Esophagus (tissue), 2 donors: ENCODE data around the gene TMEM107. TPM values are rescaled to one million over a fixed set of nuclear protein-coding genes. Genes with fewer than 3 reads are reported as not detected.
A peak's percentile ranks its signal among the peaks of the same experiment; 100 is the strongest.
"Not testable (repeated sequence)": the region's sequence is repeated elsewhere in the genome, so short reads cannot be mapped to it uniquely, and the experiment has no call there.

Source experiments
- H3K27ac ChIP-seq, 2 donors: one replicate each; pipeline ENCODE4 v1.5.1; 2013; ENCODE audit warnings: low read depth in 2 of 2, mild to moderate bottlenecking in 2 of 2, inconsistent platforms in 1 of 2, low read length in 1 of 2, moderate library complexity in 1 of 2
- H3K27me3 ChIP-seq, 2 donors: one replicate each; pipeline ENCODE4 v1.6.1; 2013; ENCODE audit warnings: low read length in 2 of 2, control low read depth in 1 of 2, mild to moderate bottlenecking in 1 of 2; ENCODE audit not compliant: insufficient read depth in 2 of 2, control insufficient read depth in 1 of 2
- H3K36me3 ChIP-seq, 2 donors: one replicate each; pipeline ENCODE4 v1.6.1; 2013; ENCODE audit warnings: low read length in 1 of 2; ENCODE audit not compliant: control insufficient read depth in 2 of 2, insufficient read depth in 2 of 2
- H3K4me1 ChIP-seq, 2 donors: one replicate each; pipeline ENCODE4 v1.6.1; 2013; ENCODE audit warnings: low read length in 1 of 2; ENCODE audit not compliant: control insufficient read depth in 2 of 2, insufficient read depth in 2 of 2
- H3K4me3 ChIP-seq, 2 donors: one replicate each; pipeline ENCODE4 v1.5.1; 2013; ENCODE audit warnings: low read length in 2 of 2, mild to moderate bottlenecking in 2 of 2, low read depth in 1 of 2, moderate library complexity in 1 of 2
- H3K9me3 ChIP-seq, 2 donors: one replicate each; pipeline ENCODE4 v1.6.1; 2013; ENCODE audit warnings: mild to moderate bottlenecking in 2 of 2, low read depth in 1 of 2, low read length in 1 of 2, moderate library complexity in 1 of 2; ENCODE audit not compliant: control insufficient read depth in 2 of 2, insufficient read depth in 1 of 2
- WGBS, 2 donors: extraction: QIAGEN DNeasy Blood & Tissue Kit; methylation state at CpG; one replicate each; pipeline ENCODE4 v1.1.7; 2013; 5-methylcytosine and 5-hydroxymethylcytosine counted together
- polyA plus RNA-seq, 2 donors: library from polyadenylated mRNA; stranded (reverse); fragments of 200-250 nt; gene quantifications; one replicate each; pipeline ENCODE4 v1.2.3, GENCODE V29; 2013
- donor health status: healthy with polysubstance abuse.
- donor health status: Bipolar disorder and iron deficiency.

TMEM107 gene
- polyA plus RNA-seq, 2 donors: 5.6 to 8.9 TPM

DNA sequence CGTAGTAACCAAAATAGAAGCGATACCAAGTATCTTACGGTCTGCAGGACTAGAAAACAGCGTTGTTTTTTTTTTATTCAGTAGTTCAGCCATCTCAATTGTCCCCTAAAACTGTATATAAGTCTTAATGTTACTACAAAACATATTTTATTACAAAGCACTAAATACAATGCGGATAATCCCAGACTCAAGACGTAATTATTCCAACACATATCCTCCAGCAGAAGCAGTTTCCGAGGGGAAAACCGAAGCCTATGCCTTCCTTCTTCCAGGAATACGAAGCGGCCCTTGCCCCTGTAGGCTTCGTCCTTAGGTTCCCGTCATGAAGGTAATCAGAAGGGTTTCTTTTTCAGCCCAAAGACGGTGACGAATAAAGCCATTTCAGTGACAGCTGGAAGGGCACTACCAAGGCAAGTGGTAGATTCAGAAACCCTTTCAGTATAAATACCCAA, 2.3 kb downstream of the TMEM107 start:
- Histone ChIP-seq H3K4me3 (peak overlapping the region in 1 of 2 donors; percentile 49), H3K27me3 (no peaks in the 10 kb centered on the region), H3K27ac (peak overlapping the region; percentile 81), H3K4me1 (peaks cover 4 to 17% of the 10 kb centered on the region in 2 donors), H3K36me3 (no peaks in the 10 kb centered on the region), H3K9me3 (no peaks in the 10 kb centered on the region)
- WGBS, 2 donors: 7% methylated on average over 14 of the region's 14 CpGs

DNA sequence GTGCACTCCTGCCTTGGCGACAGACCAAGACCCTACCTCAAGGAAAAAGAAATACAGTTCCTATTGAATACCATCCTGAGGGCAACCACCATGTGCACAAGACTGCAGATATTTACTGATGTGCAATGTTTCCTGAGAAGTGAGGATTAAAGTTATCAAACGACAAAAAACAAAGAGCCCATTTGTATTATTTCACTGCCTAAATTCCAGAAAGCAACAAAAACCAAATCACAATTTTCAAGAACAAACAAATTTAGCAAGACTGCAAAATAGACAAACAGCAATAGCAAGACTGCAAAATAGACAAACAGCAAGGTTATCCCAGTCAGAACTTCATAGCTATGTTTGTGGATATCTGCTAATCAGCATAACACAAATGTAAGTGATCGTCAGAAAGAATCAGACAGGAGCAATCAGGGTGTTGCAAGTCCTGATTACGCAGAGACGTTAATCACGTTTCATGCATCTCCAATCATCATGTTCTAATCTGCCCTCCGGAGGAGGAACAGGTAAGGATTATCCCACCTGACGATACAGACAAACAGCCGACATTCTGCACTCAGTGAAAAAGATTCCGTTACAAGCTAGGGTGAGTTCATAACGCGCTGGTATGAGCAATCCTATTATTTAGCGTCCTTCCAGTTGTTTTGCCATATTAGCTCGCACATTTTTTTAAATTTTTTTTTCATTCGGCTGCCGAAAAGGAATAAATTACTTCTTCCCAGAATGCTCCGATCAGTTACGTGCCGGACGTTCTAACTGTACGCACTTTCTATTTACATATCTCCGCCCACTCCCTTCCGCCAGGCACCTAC, 2.9 kb downstream of the TMEM107 start:
- Histone ChIP-seq H3K4me3 (peak overlapping the region; percentile 7 to 49), H3K36me3 (no peaks in the 10 kb centered on the region), H3K27me3 (no peaks in the 10 kb centered on the region), H3K9me3 (no peaks in the 10 kb centered on the region), H3K27ac (peak overlapping the region; percentile 72 to 81), H3K4me1 (peaks cover 4 to 17% of the 10 kb centered on the region in 2 donors)
- 0 to 1% methylated on average over 23 of the region's 23 CpGs for WGBS, 2 donors

DNA sequence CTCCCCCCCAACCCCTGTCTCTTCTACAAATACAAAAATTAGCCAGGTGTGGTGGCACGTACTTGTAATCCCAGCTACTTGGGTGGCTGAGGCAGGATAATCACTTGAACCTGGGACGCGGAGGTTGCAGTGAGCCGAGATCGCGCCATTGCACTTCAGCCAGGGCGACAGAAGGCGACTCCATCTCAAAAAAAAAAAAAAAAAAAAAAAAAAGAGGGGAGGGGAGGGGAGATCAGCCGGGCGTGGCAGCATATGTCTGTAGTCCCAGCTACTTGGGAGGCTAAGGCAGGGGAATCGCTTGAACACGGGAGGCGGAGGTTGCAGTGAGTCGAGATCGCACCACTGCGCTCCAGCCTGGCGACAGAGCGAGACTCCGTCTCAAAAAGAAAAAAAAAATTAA, 6.0 kb downstream of the TMEM107 start:
- H3K4me1 ChIP-seq, H3K36me3 ChIP-seq, H3K27me3 ChIP-seq, H3K27ac ChIP-seq, H3K4me3 ChIP-seq, H3K9me3 ChIP-seq: not testable (repeated sequence)
- WGBS, 2 donors: 90 to 91% methylated on average over 19 of the region's 19 CpGs

GRCh38 chr17:8167526-8167925, 8.7 kb downstream of the TMEM107 start:
- Histone ChIP-seq H3K36me3 (no peaks in the 10 kb centered on the region), H3K27me3 (no peaks in the 10 kb centered on the region), H3K4me3 (no peak overlapping the region), H3K9me3 (no peaks in the 10 kb centered on the region), H3K27ac (no peak overlapping the region), H3K4me1 (peaks cover 0 to 9% of the 10 kb centered on the region in 2 donors)
- WGBS, 2 donors: 83 to 84% methylated on average over 3 of the region's 3 CpGs

GRCh38 chr17:8166731-8167130, 9.4 kb downstream of the TMEM107 start:
- Histone ChIP-seq H3K36me3 (peaks cover 0 to 2% of the 10 kb centered on the region in 2 donors), H3K9me3 (no peaks in the 10 kb centered on the region), H3K4me3 (no peak overlapping the region), H3K27me3 (no peaks in the 10 kb centered on the region), H3K4me1 (peaks cover under 1 to 13% of the 10 kb centered on the region in 2 donors), H3K27ac (no peak overlapping the region)
- 66 to 75% methylated on average over 6 of the region's 6 CpGs for WGBS, 2 donors

DNA sequence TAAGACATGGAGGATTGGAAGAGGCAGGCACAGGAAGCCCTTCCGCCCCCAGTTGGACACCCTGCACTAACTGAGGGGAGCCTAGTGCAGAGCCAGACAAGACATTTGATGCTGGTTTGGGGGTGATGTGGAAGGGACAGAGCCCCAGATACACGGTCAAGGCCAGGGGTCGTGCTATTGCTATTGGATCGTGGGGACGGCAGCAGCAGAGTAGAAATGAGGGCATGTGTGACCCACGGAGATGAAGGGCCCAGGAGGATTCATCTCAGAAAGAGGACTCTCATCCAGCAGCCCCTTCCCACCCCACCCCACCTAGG, 11.4 kb downstream of the TMEM107 start:
- Histone ChIP-seq H3K27ac (peak overlapping the region; percentile 92 to 98), H3K27me3 (no peaks in the 10 kb centered on the region), H3K9me3 (no peaks in the 10 kb centered on the region), H3K4me1 (peaks cover 3 to 20% of the 10 kb centered on the region in 2 donors), H3K36me3 (peaks cover 0 to 12% of the 10 kb centered on the region in 2 donors), H3K4me3 (no peak overlapping the region)
- WGBS, 2 donors: 78 to 79% methylated on average over 6 of the region's 6 CpGs

GRCh38 chr17:8163978-8164814, 12.0 kb downstream of the TMEM107 start:
- 17 to 18% methylated on average over 13 of the region's 13 CpGs for WGBS, 2 donors
- H3K27ac ChIP-seq: peak overlapping the region; percentile 92 to 98
- H3K27me3 ChIP-seq: no peaks in the 10 kb centered on the region
- H3K9me3 ChIP-seq: no peaks in the 10 kb centered on the region
- peaks cover 3 to 20% of the 10 kb centered on the region in 2 donors for H3K4me1 ChIP-seq
- H3K36me3 ChIP-seq: peaks cover 0 to 15% of the 10 kb centered on the region in 2 donors
- no peak overlapping the region for H3K4me3 ChIP-seq

GRCh38 chr17:8162997-8163977, 12.9 kb downstream of the TMEM107 start:
- 5 to 18% methylated on average over 23 to 55 of the region's 55 CpGs for WGBS, 2 donors
- Histone ChIP-seq H3K4me1 (peaks cover 3 to 24% of the 10 kb centered on the region in 2 donors), H3K27me3 (no peaks in the 10 kb centered on the region)

More at GRCh38 chr17:8162997-8163977, 12.9 kb downstream of the TMEM107 start:
- H3K27ac ChIP-seq: peak overlapping the region; percentile 97 to 98
- peaks cover 0 to 15% of the 10 kb centered on the region in 2 donors for H3K36me3 ChIP-seq
- no peaks in the 10 kb centered on the region for H3K9me3 ChIP-seq
- peak overlapping the region; percentile 85 to 92 for H3K4me3 ChIP-seq
